A673 (cell line): ENCODE data around the gene B4GALNT3. TPM values are rescaled to one million over a fixed set of nuclear protein-coding genes. Genes with fewer than 3 reads are reported as not detected.
A peak's percentile ranks its signal among the peaks of the same experiment; 100 is the strongest.
"Not testable (repeated sequence)": the region's sequence is repeated elsewhere in the genome, so short reads cannot be mapped to it uniquely, and the experiment has no call there.

Source experiments
- BruUV-seq: library from RNA; stranded (reverse); fragments of 400-500 nt; replicated peaks from 2 replicates; lab custom pipeline; 2021; lab: Mats Ljungman, UMichigan
- CTCF ChIA-PET: fragments of 300-600 bp; sonication (Branson Sonifier 250); formaldehyde crosslinking; loops from one replicate; lab custom pipeline; 2022; ENCODE audit warnings: antibody characterized with exemption; lab: Charles Lee
- POLR2A ChIA-PET: fragments of 300-600 bp; sonication (Branson Sonifier 250); formaldehyde crosslinking; loops from one replicate; lab custom pipeline; 2022; ENCODE audit warnings: antibody characterized with exemption; ENCODE audit not compliant: low non-redundant PET; lab: Charles Lee
- DNase-seq: peaks from one replicate; pipeline ENCODE4 v3.0.0-alpha.2; 2015; ENCODE audit warnings: low spot score
- H3K27ac ChIP-seq: fragments of 200-600 bp; sonication (generic); 2 replicates; pipeline ENCODE4 v1.5.1; 2016; ENCODE audit warnings: mixed run types, low read depth, mild to moderate bottlenecking, mixed read lengths, antibody characterized with exemption, low read length; ENCODE audit not compliant: poor library complexity, severe bottlenecking
- H3K27me3 ChIP-seq: fragments of 200-600 bp; sonication (generic); replicated peaks from 2 replicates; pipeline ENCODE4 v1.6.1; 2017; ENCODE audit warnings: mixed run types, low read depth, mild to moderate bottlenecking, mixed read lengths, antibody characterized with exemption, low read length; ENCODE audit not compliant: insufficient read depth, poor library complexity
- H3K36me3 ChIP-seq: fragments of 200-600 bp; sonication (generic); 2 replicates; pipeline ENCODE4 v1.6.1; 2016; ENCODE audit warnings: mixed run types, mild to moderate bottlenecking, mixed read lengths, antibody characterized with exemption, low read length; ENCODE audit not compliant: insufficient read depth, poor library complexity, severe bottlenecking
- H3K4me1 ChIP-seq: fragments of 200-600 bp; sonication (generic); 2 replicates; pipeline ENCODE4 v1.6.1; 2017; ENCODE audit warnings: mixed run types, mild to moderate bottlenecking, mixed read lengths, antibody characterized with exemption, low read length; ENCODE audit not compliant: insufficient read depth, poor library complexity, severe bottlenecking
- H3K4me3 ChIP-seq: fragments of 200-600 bp; sonication (generic); 2 replicates; pipeline ENCODE4 v1.5.1; 2016; ENCODE audit warnings: low read depth, mixed run types, mild to moderate bottlenecking, mixed read lengths, low read length; ENCODE audit not compliant: poor library complexity, severe bottlenecking
- H3K9me3 ChIP-seq: fragments of 200-600 bp; sonication (generic); 2 replicates; pipeline ENCODE4 v1.6.1; 2016; ENCODE audit warnings: mixed run types, low read depth, mild to moderate bottlenecking, mixed read lengths, antibody characterized with exemption, low read length; ENCODE audit not compliant: poor library complexity, severe bottlenecking
- CTCF ChIP-seq: fragments of 300-800, 200-600 bp; sonication (generic); conservative IDR thresholded peaks from 2 replicates; pipeline ENCODE4 v1.5.1; 2017; ENCODE audit warnings: low read depth, mild to moderate bottlenecking, antibody characterized with exemption, low read length, moderate library complexity, mixed read lengths
- EZH2 ChIP-seq: fragments of 200-600 bp; sonication (generic); IDR thresholded peaks from 2 replicates; pipeline ENCODE4 v1.6.1; 2017; ENCODE audit warnings: borderline replicate concordance, low read depth, mild to moderate bottlenecking, mixed read lengths, antibody characterized with exemption, low read length; ENCODE audit not compliant: poor library complexity, severe bottlenecking
- intact Hi-C: fragments of 100-400 bp; cut with micrococcal nuclease; formaldehyde crosslinking; loops from one replicate; pipeline ENCODE4 v1.10.0; 2022; ENCODE audit not compliant: unreplicated experiment
- total RNA-seq: library from RNA; stranded (reverse); gene quantifications from 2 replicates; pipeline ENCODE4 v1.2.3, GENCODE V29; 2021

B4GALNT3 gene
- total RNA-seq, 1 experiment from 2014 or later: 19.4 TPM

- no peak for TF ChIP-seq CTCF
- TF ChIP-seq EZH2: no peak
- Histone ChIP-seq H3K4me1 (no peaks in the 10 kb centered on the region), H3K27ac (no peak overlapping the region), H3K36me3 (peaks cover 41% of the 10 kb centered on the region), H3K27me3 (no peaks in the 10 kb centered on the region), H3K9me3 (no peaks in the 10 kb centered on the region), H3K4me3 (no peak overlapping the region)
- intact Hi-C loops: no loop called here
- ChIA-PET CTCF (no interaction called here), POLR2A (no interaction called here)
- no TSS peak for BruUV-seq
- no peak for DNase-seq
Measured at GRCh38 chr12:422526-422925, 37.2 kb upstream of the B4GALNT3 start.

DNA sequence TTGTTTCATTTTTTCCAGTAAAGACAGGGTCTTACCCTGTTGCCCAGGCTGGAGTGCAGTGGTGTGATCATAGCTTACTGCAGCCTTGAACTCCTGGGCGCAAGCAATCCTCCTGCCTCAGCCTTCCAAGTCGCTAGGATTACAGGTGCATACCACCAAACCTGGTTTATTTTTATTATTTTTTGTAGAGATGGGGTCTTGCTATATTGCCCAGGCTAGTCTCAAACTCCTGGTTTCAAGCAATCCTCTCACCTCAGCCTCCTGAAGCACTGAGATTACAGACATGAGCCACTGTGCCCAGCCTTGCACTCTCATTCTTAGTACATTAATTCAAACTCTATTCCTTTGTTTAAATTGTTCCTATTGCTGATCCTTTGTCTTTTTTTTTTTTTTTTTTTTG lies 24.0 kb upstream of the B4GALNT3 start:
- H3K27ac ChIP-seq, POLR2A ChIA-PET, DNase-seq, BruUV-seq, CTCF ChIA-PET, H3K9me3 ChIP-seq, H3K27me3 ChIP-seq, H3K4me3 ChIP-seq, intact Hi-C loops, H3K4me1 ChIP-seq: not testable (repeated sequence)
- H3K36me3 ChIP-seq: peaks cover 76% of the 10 kb centered on the region

DNA sequence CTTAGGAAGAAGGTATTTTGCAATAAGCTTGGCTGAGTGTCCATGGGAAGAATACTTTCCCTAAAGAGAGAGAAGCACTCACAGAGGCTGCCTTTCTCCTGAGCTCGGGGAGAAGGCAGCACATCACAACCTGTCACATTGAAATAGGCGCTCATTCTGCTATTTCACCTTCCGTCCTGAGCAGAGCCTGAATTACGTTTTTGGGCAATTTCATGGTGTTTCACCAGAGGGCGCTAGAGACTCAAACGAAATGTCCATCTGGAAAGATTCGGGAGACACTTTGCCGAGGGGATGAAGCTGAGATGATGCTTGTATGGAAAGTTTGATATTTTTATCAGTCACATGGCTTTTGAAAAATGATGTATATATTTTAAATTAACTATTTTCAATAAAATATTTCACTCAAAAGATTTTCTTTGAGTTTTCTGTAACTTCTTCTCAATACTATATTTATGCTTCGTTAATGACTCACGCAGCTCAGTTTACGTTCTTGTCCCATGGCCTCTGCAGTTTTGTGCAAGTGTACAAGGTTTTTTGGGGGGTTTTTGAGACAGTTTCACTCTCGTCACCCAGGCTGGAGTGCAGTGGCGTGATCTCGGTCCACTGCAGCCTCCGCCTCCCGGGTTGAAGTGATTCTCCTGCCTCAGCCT lies 17.4 kb upstream of the B4GALNT3 start:
- intact Hi-C loops: loop anchor here (1.0 kb wide), 1 partner anchor 105 kb away; no protein-coding TSS in a partner anchor
- BruUV-seq: TSS peak; percentile 48
- ChIA-PET POLR2A (no interaction called here), CTCF (interaction anchor here (0.6 to 1.3 kb wide), 6 partner anchors 12 to 105 kb away, joined by 3 to 6 read pairs (median 4); no protein-coding TSS in a partner anchor)
- no peaks in the 10 kb centered on the region for H3K9me3 ChIP-seq
- no peak overlapping the region for H3K27ac ChIP-seq
- TF ChIP-seq EZH2 (no peak), CTCF (peak; percentile 80)
- no peaks in the 10 kb centered on the region for H3K4me1 ChIP-seq
- H3K36me3 ChIP-seq: peaks cover 34% of the 10 kb centered on the region
- peak; percentile 74 for DNase-seq
- H3K27me3 ChIP-seq: no peaks in the 10 kb centered on the region
- no peak overlapping the region for H3K4me3 ChIP-seq

- CTCF ChIA-PET: no interaction called here
Measured at GRCh38 chr12:447141-447540, 12.6 kb upstream of the B4GALNT3 start.

More at GRCh38 chr12:447141-447540, 12.6 kb upstream of the B4GALNT3 start:
- intact Hi-C loops: no loop called here
- no peaks in the 10 kb centered on the region for H3K9me3 ChIP-seq
- no peaks in the 10 kb centered on the region for H3K4me1 ChIP-seq
- BruUV-seq: no TSS peak
- no peak overlapping the region for H3K4me3 ChIP-seq
- TF ChIP-seq CTCF (no peak), EZH2 (no peak)
- POLR2A ChIA-PET: no interaction called here
- H3K27me3 ChIP-seq: no peaks in the 10 kb centered on the region
- DNase-seq: no peak
- H3K27ac ChIP-seq: no peak overlapping the region
- H3K36me3 ChIP-seq: peaks cover 5% of the 10 kb centered on the region
